CD4-positive, alpha-beta T cell treated with Interleukin-6 at 100 ng/mL for 8 hours (primary cell): ENCODE measurements around the gene DSP.

Source experiments
- DNase-seq: peaks from one replicate; pipeline ENCODE4 v3.0.0-alpha.2; 2020; ENCODE audit warnings: mixed read lengths, low spot score

The DSP gene

GRCh38 chr6:7534192-7534591 lies 7.3 kb upstream of the DSP start:
- no peak for DNase-seq

- DNase-seq = no peak
These were observed 6.0 kb upstream of the DSP start for GRCh38 chr6:7535498-7535897.

GRCh38 chr6:7537565-7538174 lies 3.8 kb upstream of the DSP start:
- DNase-seq = no peak

- no peak for DNase-seq
These were observed 3.0 kb upstream of the DSP start for GRCh38 chr6:7538484-7538883.

GRCh38 chr6:7540595-7540994 lies 876 bp upstream of the DSP start:
- DNase-seq = no peak

GRCh38 chr6:7542065-7542873 lies 798 bp downstream of the DSP start:
- no peak for DNase-seq

- DNase-seq = no peak
These were observed 1.6 kb downstream of the DSP start for GRCh38 chr6:7542874-7543624.

- DNase-seq = no peak
These were observed 2.4 kb downstream of the DSP start for GRCh38 chr6:7543789-7544424.

- no peak for DNase-seq
These were observed 3.1 kb downstream of the DSP start for GRCh38 chr6:7544597-7544996.

GRCh38 chr6:7545316-7546019 lies 4.0 kb downstream of the DSP start:
- DNase-seq = no peak

GRCh38 chr6:7546020-7546369 lies 4.5 kb downstream of the DSP start:
- DNase-seq = no peak

GRCh38 chr6:7546383-7546782 lies 4.9 kb downstream of the DSP start:
- DNase-seq = no peak

- no peak for DNase-seq
These were observed 5.4 kb downstream of the DSP start for GRCh38 chr6:7546896-7547295.

GRCh38 chr6:7547315-7547714 lies 5.8 kb downstream of the DSP start:
- no peak for DNase-seq

- no peak for DNase-seq
These were observed 8.9 kb downstream of the DSP start for GRCh38 chr6:7550433-7550801.

GRCh38 chr6:7554533-7555275 lies 13.2 kb downstream of the DSP start:
- DNase-seq = no peak

- DNase-seq = no peak
These were observed 14.2 kb downstream of the DSP start for GRCh38 chr6:7555671-7556070.

- no peak for DNase-seq
These were observed 15.1 kb downstream of the DSP start for GRCh38 chr6:7556394-7557106.

GRCh38 chr6:7557652-7558051 lies 16.2 kb downstream of the DSP start:
- DNase-seq = no peak

- no peak for DNase-seq
These were observed 17.3 kb downstream of the DSP start for GRCh38 chr6:7558781-7559180.

GRCh38 chr6:7559196-7559595 lies 17.7 kb downstream of the DSP start:
- DNase-seq = no peak
